Left colon (tissue), 2 donors: ENCODE data around the gene CHFR. TPM values are rescaled to one million over a fixed set of nuclear protein-coding genes. Genes with fewer than 3 reads are reported as not detected.
"Not testable (repeated sequence)": the region's sequence is repeated elsewhere in the genome, so short reads cannot be mapped to it uniquely, and the experiment has no call there.

Source experiments
- ATAC-seq: fragments of 200-7000 bp; cut with Tn5 transposase; one replicate; pipeline ENCODE4 v1.9.1; 2020; ENCODE audit warnings: mild to moderate bottlenecking, moderate library complexity
- DNase-seq, 2 donors: peaks; one replicate each; pipeline ENCODE4 v3.0.0-alpha.2; 2020
- intact Hi-C, 2 donors: fragments of 100-400 bp; cut with DNase I in 1 of 2; cut with micrococcal nuclease in 1 of 2; formaldehyde crosslinking; loops; one replicate each; pipeline versions ENCODE4 v1.11.2 to v1.14.0; 2022; cut with DNase I, micrococcal nuclease
- total RNA-seq, 2 donors: library from RNA; stranded (reverse); fragmentation: NEBNext Ultra II Directional; extraction: Animal tissue kit (Norgen Biotek cat#: 25700); gene quantifications; one replicate each; pipeline ENCODE4 v1.2.1, GENCODE V29; 2021
- donor health status: DM: no; HTN: no; CAD: no.
- donor health status: DM: yes; HTN: yes; CAD: no.

The CHFR gene
- total RNA-seq, 2 donors from 2014 or later = 50.4 to 58.2 TPM

DNA sequence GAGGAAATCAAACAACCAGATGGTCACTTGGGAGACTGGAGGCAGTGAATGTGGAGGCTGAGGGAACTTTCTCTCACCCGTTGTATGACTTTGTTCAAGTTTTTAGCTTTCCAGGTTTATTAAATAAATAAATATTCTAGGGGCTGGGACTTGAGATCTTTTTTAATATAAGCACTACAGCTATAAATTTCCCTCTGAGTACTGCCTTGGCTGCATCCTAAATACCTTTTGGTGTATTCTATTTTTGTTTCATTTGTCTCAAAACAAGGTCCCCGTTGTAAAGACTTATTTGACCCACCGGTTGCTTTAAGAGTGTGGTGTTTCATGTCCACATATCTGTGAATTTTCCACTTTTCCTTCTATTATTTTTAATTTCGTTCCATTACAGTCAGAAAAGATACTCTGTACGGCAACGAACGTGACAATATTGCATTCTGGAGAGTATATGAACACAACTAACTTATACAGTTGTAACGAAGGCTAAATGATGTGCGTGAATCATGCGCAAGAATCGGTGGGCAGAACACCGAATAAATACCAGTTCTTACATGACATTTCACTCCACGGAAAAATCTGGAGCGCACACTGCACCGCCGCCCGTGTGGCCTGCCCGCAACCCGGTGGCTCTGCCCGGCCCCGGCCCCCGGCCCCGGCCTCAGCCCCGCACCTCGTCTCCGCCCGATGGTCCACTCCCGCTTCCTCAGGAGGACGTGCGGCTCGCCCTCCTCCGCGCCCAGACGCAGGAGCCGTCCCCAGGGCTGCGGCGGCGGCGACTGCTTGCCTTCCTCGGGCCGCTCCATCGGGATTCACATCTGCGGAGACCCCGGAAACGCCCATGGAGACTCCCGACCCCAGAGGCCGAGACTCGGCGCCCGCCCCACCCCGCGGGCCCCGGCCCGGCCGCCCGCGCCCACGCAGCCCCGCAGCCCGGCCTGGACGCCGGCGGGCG is 602 bp downstream of the CHFR start:
- ATAC-seq = peak; percentile 11
- intact Hi-C loops = no loop called here
- DNase-seq = peak in 1 of 2 donors; percentile 40

DNA sequence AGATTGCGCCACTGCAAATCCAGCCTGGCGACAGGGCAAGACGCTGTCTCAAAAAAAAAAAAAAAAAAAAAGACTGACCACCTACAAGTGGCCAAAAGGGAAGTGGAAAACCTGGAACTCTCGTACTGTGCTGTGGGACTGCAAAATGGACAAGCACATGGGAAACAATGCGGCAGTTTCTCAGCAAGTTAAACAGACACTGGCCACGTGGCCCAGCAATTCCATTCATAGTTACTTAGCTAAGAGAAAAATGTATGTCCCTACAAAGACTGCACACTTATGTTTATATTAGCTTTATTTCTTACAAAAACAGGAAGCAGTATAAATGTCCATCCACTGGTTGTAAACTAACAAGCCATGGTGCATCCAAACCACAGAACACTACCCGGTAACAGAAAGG is 5.6 kb downstream of the CHFR start:
- ATAC-seq (no peak), DNase-seq (no peak)
- intact Hi-C loops = no loop called here

DNA sequence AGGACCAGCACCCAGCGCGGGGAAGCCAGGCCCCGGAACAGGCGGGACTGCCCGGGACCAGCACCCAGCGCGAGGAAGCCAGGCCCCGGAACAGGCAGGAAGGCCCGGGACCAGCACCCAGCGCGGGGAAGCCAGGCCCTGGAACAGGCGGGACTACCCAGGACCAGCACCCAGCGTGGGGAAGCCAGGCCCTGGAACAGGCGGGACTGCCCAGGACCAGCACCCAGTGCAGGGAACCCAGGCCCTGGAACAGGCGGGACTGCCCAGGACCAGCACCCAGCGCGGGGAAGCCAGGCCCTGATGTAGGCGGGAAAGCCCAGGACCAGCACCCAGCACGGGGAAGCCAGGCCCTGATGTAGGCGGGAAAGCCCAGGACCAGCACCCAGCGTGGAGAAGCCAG is 12.8 kb downstream of the CHFR start:
- intact Hi-C loops, ATAC-seq: not testable (repeated sequence)

DNA sequence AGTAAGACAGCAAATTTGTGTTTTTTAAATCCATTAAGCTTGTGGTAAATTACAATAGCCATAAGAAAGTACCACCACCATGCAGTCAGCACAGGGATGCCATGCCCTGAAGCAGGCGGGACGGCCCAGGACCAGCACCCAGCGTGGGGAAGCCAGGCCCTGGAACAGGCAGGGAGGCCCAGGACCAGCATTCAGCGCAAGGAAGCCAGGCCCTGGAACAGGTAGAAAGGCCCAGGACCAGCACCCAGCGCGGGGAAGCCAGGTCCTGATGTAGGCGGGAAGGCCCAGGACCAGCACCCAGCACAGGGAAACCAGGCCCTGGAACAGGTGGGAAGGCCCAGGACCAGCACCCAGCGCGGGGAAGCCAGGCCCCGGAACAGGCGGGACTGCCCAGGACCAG is 13.2 kb downstream of the CHFR start:
- DNase-seq = no peak
- intact Hi-C loops = no loop called here
- ATAC-seq = no peak

More for the DNA sequence above, 12.8 kb downstream of the CHFR start:
- not testable (repeated sequence) for DNase-seq

DNA sequence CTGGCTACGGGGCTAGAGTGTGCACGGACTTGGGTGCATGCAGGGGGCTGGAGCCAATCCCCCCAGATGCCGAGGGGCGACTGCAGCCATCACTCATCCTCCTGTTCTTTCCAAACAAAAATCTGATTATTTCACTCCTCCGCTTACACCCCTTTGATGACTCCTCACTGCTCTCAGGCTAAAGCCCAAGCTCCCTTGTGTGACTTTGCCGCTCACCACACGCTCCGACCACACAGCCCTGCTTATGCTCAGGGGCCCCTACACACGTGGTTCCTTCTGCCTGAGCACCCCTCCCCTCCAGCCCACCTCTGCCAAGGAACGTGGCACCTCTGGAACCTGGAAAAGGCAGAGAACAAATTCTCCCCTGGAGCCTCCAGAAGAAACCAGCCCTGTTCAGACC is 13.7 kb downstream of the CHFR start:
- intact Hi-C loops = no loop called here
- DNase-seq = no peak
- ATAC-seq = no peak

DNA sequence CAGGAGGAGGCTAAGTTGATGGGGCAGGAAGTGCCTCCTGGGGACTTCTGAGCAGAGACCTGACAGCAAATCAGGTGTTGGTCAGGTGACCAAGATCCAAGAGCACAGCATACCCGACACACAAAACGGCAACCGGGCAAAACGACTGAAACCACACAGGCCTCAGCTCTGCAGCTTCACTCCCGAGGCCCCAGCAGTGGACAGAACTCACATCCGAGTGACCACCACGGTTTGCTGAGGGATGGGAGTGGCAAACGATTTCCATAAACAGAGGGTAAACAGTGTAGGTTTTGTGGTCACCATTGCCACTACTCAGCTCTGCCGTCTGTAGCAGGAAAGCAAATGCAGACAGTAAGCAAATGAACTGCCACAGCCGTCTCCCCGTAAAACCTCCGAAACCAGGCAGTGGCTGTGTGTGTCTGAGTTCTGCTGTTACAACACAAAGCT is 14.4 kb downstream of the CHFR start:
- intact Hi-C loops = no loop called here
- peak; percentile 11 for ATAC-seq
- no peak for DNase-seq

DNA sequence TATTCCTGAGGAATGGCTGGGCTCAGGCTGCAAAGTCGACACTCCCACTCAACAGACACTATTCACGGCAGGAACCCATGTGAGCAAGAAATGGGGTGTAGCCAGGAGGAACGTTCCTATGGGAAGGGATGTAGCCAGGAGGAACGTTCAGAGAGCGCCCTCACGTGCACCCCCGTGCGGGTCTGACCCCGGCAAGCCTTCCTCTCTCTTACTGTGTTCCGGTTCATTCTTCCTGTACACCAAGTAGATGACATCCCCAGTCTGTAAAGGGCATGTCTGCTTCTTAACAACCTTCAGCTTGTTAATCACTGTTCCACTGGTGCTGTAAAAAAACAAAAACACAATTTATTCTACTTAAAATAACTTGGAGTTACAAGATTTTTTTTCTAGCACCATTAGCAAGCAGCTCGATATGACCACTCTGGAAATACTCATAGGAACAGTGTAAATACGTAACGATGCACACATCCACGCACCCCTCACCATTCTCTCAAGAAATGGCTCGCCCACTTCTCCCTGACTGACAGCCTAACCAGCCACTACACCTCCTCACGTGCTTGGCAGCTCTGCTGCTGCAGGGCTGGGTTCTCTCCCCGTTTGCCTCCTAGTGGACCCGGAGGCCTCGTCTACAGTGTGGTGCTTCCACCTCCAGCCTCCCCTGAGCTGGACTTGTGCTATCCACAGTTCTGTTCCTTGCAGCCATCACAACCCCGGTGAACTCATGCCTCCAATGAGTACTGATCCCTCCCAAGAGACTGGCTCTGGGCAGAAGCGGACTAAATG is 15.1 kb downstream of the CHFR start:
- ATAC-seq (no peak), DNase-seq (no peak)
- intact Hi-C loops = no loop called here

DNA sequence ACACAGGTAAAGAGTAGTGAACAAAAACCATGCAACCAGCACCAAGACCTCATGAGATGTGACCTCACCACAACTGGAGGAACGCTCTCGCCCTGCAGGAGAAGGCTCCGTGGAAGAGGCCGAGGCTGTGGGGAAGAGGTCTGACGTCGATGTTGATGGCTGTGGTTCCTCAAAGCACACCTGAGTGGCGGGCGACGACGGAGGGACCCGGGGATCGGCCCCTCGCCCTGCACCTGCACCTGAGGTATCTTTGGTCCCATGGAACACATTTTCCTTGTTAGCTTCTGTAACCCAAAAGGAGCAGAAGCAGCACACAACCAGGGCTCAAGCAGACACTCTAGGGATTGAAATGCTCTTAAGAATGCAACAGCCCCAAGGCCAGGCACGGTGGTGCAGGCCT is 17.9 kb downstream of the CHFR start:
- no peak for DNase-seq
- intact Hi-C loops = no loop called here
- ATAC-seq = no peak

DNA sequence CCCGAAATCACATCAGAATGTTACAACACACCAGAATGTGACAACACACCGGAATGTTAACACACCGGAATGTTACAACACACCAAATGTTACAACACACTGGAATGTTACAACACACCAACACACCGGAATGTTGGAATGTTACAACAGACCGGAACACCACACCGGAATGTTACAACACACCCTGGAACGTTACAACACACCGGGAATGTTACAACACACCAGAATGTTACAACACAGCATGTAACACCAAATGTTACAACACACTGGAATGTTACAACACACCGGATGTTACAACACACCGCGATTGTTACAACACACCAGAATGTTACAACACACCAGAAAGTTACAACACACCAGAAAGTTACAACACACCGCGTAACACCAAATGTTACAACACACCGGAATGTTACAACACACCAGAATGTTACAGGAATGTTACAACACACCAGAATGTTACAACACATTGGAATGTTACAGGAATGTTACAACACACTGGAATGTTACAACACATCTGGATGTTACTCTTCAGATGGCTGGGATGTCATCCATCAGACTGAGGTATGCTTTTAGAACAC is 21.1 kb downstream of the CHFR start:
- ATAC-seq (no peak), DNase-seq (no peak)
- intact Hi-C loops = no loop called here

DNA sequence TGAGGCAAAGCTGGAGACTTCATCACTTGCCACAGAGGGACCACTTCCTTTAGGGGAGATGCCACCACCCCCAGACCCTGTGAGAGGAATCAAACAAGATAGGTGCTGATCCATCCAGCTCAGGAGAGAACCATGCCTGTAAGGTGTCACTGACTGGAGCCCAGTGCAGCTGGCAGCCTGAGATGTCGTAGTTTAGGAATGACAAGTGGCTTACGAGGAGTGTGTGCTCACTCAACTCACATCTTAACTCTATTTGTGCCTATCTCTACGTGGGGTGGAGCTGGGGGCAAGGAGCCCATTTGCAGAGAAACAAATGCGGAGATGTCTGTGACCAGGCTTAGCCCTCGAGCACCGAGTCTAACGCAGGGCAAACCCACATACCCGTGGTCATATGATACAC is 25.8 kb downstream of the CHFR start:
- ATAC-seq = no peak
- intact Hi-C loops = no loop called here

DNA sequence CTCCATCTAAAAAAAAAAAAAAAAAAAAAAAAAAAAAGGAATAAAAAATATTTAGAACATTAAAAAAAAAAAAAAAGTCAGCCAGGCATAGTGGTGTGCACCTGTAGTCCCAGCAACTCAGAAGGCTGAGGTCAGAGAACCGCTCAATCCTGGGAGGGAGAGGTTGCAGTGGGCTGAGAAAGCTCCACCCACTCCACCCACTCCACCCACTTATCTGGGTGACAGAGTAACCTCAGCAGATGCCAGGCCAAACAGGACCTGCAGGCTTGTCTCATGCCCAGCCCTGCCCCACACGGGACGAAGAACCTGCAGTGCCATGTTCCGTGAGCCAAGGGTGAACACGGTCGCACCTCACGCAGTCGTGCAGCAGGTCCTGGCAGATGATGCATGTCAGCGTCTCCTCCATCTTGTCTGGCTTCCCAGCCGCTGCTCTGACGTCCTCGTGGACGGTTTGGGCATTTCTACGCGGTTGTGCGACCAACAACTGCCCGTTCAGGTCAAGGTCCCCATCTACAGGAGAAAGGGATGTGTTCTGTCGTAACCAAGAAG is 28.6 kb downstream of the CHFR start:
- DNase-seq = no peak
- ATAC-seq = peak; percentile 89
- intact Hi-C loops = no loop called here

More for the DNA sequence above, 25.8 kb downstream of the CHFR start:
- DNase-seq = no peak

DNA sequence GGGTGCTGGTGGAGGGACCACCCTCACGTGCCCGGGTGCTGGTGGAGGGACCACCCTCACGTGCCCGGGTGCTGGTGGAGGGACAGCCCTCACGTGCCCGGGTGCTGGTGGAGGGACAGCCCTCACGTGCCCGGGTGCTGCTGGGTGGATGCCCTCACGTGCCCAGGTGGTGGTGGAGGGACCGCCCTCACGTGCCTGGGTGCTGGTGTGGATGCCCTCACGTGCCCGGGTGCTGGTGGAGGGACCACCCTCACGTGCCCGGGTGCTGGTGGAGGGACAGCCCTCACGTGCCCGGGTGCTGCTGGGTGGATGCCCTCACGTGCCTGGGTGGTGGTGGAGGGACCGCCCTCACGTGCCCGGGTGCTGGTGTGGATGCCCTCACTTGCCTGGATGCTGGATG is 30.4 kb downstream of the CHFR start:
- ATAC-seq, intact Hi-C loops, DNase-seq: not testable (repeated sequence)

DNA sequence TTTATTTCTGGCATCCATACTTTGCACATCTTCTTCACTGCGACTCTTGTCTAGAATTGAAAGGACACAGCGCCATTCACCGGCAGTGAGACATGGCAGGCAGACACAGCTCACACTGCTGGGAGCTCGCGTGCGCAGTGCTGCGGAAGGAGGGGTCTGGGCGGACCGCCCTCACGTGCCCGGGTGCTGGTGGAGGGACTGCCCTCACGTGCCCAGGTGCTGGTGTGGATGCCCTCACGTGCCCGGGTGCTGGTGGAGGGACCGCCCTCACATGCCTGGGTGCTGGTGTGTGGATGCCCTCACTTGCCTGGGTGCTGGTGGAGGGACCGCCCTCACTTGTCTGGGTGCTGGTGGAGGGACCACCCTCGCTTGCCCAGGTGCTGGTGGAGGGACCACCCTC is 30.8 kb downstream of the CHFR start:
- DNase-seq (no peak), ATAC-seq (no peak)
- intact Hi-C loops = no loop called here

DNA sequence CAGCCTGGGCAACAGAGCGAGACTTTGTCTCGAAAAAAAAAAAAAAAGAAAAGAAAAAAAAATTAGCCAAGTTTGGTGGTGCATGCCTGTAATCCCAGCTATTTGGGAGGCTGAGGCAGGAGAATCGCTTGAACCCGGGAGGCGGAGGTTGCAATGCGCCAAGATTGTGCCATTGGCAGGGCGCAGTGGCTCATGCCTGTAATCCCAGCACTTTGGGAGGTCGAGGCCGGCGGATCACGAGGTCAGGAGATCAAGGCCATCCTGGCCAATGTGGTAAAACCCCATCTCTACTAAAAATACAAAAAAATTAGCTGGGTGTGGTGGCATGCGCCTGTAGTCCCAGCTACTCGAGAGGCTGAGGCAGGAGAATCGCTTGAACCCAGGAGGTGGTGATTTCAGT is 32.2 kb downstream of the CHFR start:
- not testable (repeated sequence) for DNase-seq

DNA sequence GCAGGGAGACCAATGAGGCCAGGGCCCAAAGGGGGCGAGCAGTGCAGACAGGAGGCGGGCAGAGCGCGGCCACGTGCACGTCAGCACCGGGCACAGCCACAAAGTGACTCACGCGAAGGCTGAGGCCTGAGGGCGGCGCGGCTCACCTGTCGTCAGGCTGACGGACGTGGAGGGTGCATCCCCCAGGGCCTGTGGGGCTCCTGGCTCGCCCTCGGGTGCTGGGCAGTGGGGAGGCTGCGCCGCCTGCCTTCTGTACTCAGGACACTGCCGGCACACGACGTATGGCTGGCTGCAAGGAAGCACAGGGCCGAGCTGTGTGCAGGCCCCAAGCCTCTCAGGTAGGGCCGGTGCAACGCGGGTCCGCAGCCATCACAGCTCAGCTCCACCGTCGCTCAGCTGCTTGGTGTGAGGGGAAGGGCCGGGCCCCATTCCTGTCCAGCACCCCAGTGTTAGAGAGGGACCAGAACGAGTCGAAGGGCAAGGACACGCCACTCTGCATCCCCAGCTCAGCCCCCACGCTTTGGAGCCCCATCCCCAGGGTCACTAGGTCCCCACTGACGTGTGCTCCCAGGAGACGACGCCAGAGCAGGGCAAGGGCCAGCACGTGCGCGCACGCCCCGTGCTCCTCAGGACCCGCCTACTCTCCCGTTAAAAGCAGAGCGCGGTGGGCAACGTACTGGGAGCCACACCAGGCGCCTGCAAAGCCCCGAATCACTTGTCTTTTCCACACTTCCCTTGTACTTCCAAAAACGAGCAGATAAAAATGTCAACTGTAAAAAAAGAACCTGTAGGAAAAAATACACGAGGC is 33.9 kb downstream of the CHFR start:
- ATAC-seq (no peak), DNase-seq (no peak)
- intact Hi-C loops = no loop called here

More for the DNA sequence above, 32.2 kb downstream of the CHFR start:
- ATAC-seq, intact Hi-C loops: not testable (repeated sequence)

DNA sequence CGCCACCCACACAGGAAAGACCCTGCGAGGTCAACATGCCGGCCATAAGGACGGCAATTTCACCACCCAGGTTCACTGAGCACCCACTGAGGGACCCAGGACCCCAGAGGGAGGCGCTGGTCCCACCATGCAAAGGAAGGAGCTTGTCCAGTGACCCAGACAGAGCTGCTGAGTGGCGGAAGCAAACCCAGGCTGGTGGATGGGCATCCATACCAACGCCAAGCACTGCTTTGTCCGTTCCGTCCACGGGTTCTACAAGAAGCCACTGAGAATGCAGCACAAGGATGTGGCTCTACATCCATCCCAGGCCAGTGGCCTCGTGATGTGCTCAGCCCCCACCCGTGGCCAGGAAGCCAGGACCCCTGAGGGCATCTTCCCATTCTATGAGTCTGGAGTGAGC is 34.9 kb downstream of the CHFR start:
- intact Hi-C loops = no loop called here
- no peak for ATAC-seq
- DNase-seq = no peak

DNA sequence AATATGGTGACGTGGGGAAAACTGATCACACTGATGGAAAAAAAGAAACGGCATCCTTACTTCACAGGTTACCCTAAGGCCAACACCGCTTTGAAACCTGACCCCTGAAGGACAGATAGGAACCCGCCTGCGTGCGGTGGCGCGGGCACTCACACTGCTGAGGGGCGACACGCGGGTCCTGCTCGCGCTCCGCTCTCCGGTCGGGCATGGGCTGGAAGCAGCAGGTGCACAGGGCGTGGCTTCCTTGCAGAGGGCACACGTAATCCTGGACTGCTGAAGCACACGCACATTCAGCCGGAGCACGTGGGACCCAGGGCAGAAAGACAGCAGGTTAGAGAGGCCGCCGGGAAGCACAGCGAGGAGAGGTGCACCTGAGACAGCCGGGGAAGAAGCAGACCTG is 35.9 kb downstream of the CHFR start:
- DNase-seq (no peak), ATAC-seq (no peak)
- intact Hi-C loops = no loop called here

DNA sequence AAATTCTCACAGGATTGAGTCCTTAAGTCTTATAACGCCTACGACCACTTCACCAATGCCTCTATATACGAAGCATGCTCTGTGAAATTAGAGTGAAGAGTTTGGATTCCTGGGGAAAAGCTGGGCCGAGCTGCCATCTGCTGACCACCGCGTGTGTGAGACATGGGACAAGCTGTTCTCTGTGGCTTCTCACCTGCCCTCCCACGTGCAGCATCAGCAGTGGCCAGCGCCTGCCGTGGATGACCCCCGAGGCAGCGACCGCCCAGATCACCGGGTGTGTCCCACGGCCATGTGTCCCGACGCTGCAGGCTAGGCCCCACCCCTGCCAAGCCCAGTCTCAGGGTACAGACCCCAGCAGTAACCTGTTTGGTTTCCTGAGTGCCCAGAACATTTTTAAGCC is 37.1 kb downstream of the CHFR start:
- intact Hi-C loops = no loop called here
- ATAC-seq (no peak), DNase-seq (no peak)
